K562 (cell line): ENCODE results near the gene TIGD7. TPM values are rescaled to one million over a fixed set of nuclear protein-coding genes. Genes with fewer than 3 reads are reported as not detected.

Source experiments
- ATAC-seq: fragments of 200-7000 bp; cut with Tn5 transposase; 3 replicates; pipeline ENCODE4 v1.9.1; 2020; ENCODE audit warnings: moderate library complexity
- BruUV-seq: library from RNA; stranded (reverse); fragments of 400-500 nt; replicated peaks from 2 replicates; lab custom pipeline; 2021; lab: Mats Ljungman, UMichigan
- CTCF ChIA-PET: fragments of 300-600 bp; formaldehyde crosslinking; extraction: SDS; loops from one replicate; lab custom pipeline; 2021; ENCODE audit warnings: low intra/inter-chr PET ratio; lab: Yijun Ruan, JAX
- POLR2A ChIA-PET: fragments of 300-600, 350-650 bp; sonication (Branson Sonifier 250); formaldehyde crosslinking; extraction: SDS; loops from one replicate; lab custom pipeline; 2021; ENCODE audit warnings: antibody characterized with exemption, inconsistent platforms; lab: Yijun Ruan, JAX
- DNase-seq, 4 experiments: peaks; one replicate each; pipeline versions ENCODE4 v3.0.0 to v3.0.0-alpha.2; 2011 to 2018; ENCODE audit warnings: low spot score in 3 of 4, mixed read lengths in 3 of 4; ENCODE audit errors: extremely low read depth in 1 of 4
- FAIRE-seq: peaks from 2 replicates; lab custom pipeline; 2011; peaks lifted over from hg19 to GRCh38; lab: Jason Lieb, UNC
- H2AFZ ChIP-seq: 2 replicates; pipeline ENCODE4 v1.6.0; 2011; ENCODE audit warnings: low read depth, low read length, control low read depth, inconsistent platforms
- H3K27ac ChIP-seq: fragments of 200-600 bp; 3 replicates; pipeline ENCODE4 v1.8.0; 2011; ENCODE audit warnings: low read depth, mild to moderate bottlenecking, control low read depth, inconsistent platforms, low read length, moderate library complexity, mixed read lengths; ENCODE audit errors: extremely low read depth
- H3K27me3 ChIP-seq, 2 experiments: fragments of 300-600 bp in 1 of 2; 2 replicates in 1 of 2; 3 replicates in 1 of 2; pipeline versions ENCODE4 v1.6.0 to v1.8.0; 2011; ENCODE audit warnings: inconsistent platforms in 2 of 2, low read length in 2 of 2, mild to moderate bottlenecking in 1 of 2, mixed read lengths in 1 of 2, moderate library complexity in 1 of 2; ENCODE audit not compliant: control insufficient read depth in 2 of 2, insufficient read depth in 2 of 2
- H3K36me3 ChIP-seq: fragments of 300-600 bp; 3 replicates; pipeline ENCODE4 v1.8.0; 2011; ENCODE audit warnings: mild to moderate bottlenecking, low read length, inconsistent platforms; ENCODE audit not compliant: control insufficient read depth, insufficient read depth
- H3K4me1 ChIP-seq, 2 experiments: fragments of 200-600 bp in 1 of 2; replicated peaks in 1 of 2; 2 replicates in 1 of 2; 3 replicates in 1 of 2; pipeline versions ENCODE4 v1.5.1 to v1.8.0; 2011; ENCODE audit warnings: inconsistent platforms in 2 of 2, low read length in 2 of 2, mild to moderate bottlenecking in 1 of 2, mixed read lengths in 1 of 2, moderate library complexity in 1 of 2; ENCODE audit not compliant: control insufficient read depth in 2 of 2, insufficient read depth in 2 of 2
- H3K4me2 ChIP-seq: 2 replicates; pipeline ENCODE4 v1.6.1; 2011; ENCODE audit warnings: low read length, control low read depth, inconsistent platforms, mixed read lengths; ENCODE audit not compliant: insufficient read depth
- H3K4me3 ChIP-seq: fragments of 200-600 bp; sonication (generic), shearing (Covaris generic); 2 replicates; pipeline ENCODE4 v1.5.1; 2016; ENCODE audit warnings: control low read depth, inconsistent platforms
- H3K79me2 ChIP-seq: fragments of 200-600 bp; 3 replicates; pipeline ENCODE4 v1.8.0; 2011; ENCODE audit warnings: low read length, inconsistent platforms; ENCODE audit not compliant: control insufficient read depth, insufficient read depth
- H3K9ac ChIP-seq, 2 experiments: 2 replicates each; pipeline versions ENCODE4 v1.6.0 to v1.6.1; 2011; ENCODE audit warnings: low read depth in 2 of 2, low read length in 2 of 2, control low read depth in 1 of 2, inconsistent platforms in 1 of 2, mild to moderate bottlenecking in 1 of 2, mixed read lengths in 1 of 2; ENCODE audit not compliant: insufficient read depth in 1 of 2
- H3K9me1 ChIP-seq: one replicate; pipeline ENCODE4 v1.6.0; 2011; ENCODE audit warnings: inconsistent platforms, mild to moderate bottlenecking, low read length, moderate library complexity; ENCODE audit not compliant: control insufficient read depth, insufficient read depth
- H3K9me3 ChIP-seq: replicated peaks from 2 replicates; pipeline ENCODE4 v1.5.1; 2011; ENCODE audit warnings: low read depth, low read length, inconsistent platforms; ENCODE audit not compliant: control insufficient read depth, insufficient read depth
- H4K20me1 ChIP-seq: replicated peaks from 2 replicates; pipeline ENCODE4 v1.6.1; 2011; ENCODE audit warnings: low read length, inconsistent platforms, mixed read lengths; ENCODE audit not compliant: control insufficient read depth, insufficient read depth
- ZSCAN29 ChIP-seq: fragments of 450-650 bp; IDR thresholded peaks from 2 replicates; pipeline ENCODE4 v1.6.1; 2017
- WGBS: fragments of 100-300 bp; shearing (Covaris generic); methylation state at CpG from one replicate; pipeline ENCODE4 v1.1.6; 2016; ENCODE audit warnings: low coverage, mixed read lengths; ENCODE audit not compliant: insufficient coverage; ENCODE audit errors: missing lambda C conversion rate; 5-methylcytosine and 5-hydroxymethylcytosine counted together
- in situ Hi-C: fragments of 300-500 bp; cut with MboI; formaldehyde crosslinking; loops from 4 replicates; pipeline ENCODE4 v1.15.0; 2018; ENCODE audit warnings: inconsistent platforms, mixed read lengths
- intact Hi-C: fragments of 100-400 bp; cut with micrococcal nuclease; formaldehyde crosslinking; loops from 2 replicates; pipeline ENCODE4 v1.14.2; 2022
- polyA plus RNA-seq, 8 experiments: library from polyadenylated mRNA; depleted of rRNA in 4 of 8; stranded (reverse) in 5 of 8; unstranded in 3 of 8; fragments of >200 nt; fragmentation: Nextera tagmentation in 2 of 8; fragmentation: Illumina TruSeq in 1 of 8; extraction: Ambion mirVana in 2 of 8; extraction: Trizol in 1 of 8; gene quantifications; 2 replicates each; pipeline versions ENCODE4 v1.2.1 to v1.2.3, GENCODE V29; 2011 to 2014; ENCODE audit warnings: inconsistent platforms in 1 of 8, missing spikeins in 1 of 8
- total RNA-seq, 7 experiments: library from RNA; depleted of rRNA in 6 of 7; stranded (reverse); fragments of >200 nt in 6 of 7; fragmentation: Illumina TruSeq in 2 of 7; extraction: Trizol in 2 of 7; gene quantifications; 2 replicates each; pipeline versions ENCODE4 v1.2.1 to v1.2.3, GENCODE V29; 2011 to 2021; ENCODE audit warnings: low replicate concordance in 1 of 7
- TF ChIP-seq, protein P1 (sequence below), 2 experiments: fragments of 450-650 bp; formaldehyde crosslinking in 1 of 2; IDR thresholded peaks; 2 replicates each; pipeline versions ENCODE4 v1.4.0 to v1.6.1; 2014 to 2020; ENCODE audit warnings: mild to moderate bottlenecking in 2 of 2, borderline replicate concordance in 1 of 2, low read depth in 1 of 2

Gene TIGD7
- total and polyA plus RNA-seq, 9 of the 15 experiments (the other 6 are each of a cell fraction or from before 2014, with no cell fraction given): 0.84 to 10.7 (median 6.7) TPM

DNA sequence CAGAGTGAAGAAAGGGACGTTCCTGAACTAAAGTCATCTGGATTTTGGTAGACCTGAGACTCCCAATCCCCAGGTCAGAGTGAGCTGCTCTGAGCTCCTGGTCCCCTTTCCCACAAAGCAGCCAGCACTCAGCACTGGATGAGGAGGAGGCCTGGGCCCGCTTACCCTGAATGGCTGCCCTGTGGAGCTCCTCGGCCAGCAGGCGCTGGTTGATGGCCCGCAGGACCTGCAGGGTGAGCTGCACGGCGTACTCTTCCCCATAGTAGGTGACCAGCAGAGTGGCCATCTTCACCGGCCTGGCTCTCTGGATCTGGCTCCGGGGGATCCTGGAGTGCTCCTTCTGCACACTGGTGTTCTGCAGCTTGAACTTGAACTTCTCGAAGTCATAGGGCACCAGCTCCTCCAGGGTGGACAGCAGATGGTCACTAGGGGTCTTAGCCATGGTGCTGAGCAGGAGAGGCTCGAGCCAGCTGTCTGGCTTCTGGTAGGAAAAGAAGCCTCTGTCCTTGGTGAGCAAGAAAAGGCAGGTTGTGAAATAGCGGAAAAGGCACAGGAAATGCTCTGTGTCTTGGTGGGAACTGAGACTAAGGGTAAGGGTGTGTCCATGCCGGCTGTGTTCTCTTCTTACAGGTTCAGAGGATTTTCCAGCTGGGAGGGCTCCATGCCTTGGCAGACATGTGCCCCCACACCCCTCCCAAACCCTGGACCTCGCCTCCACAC lies 48.9 kb downstream of the TIGD7 start, which contains the start of gene MEFV:
TSS of gene MEFV (minus strand) at position 488 of the 720 bp plus-strand sequence. CDS start at position 442, 46 bp downstream.
- BruUV-seq: no TSS peak
- Histone ChIP-seq H3K9me3 (no peaks in the 10 kb centered on the region), H3K27ac (no peak within 1 kb of the TSS), H3K4me2 (no peak within 1 kb of the TSS), H3K9ac (no peak within 1 kb of the TSS), H3K36me3 (no peaks in the 10 kb centered on the region), H3K27me3 (peaks cover 25 to 50% of the 10 kb centered on the region in 2 experiments), H3K79me2 (no peaks in the 10 kb centered on the region), H3K9me1 (no peaks in the 10 kb centered on the region), H4K20me1 (no peaks in the 10 kb centered on the region), H3K4me3 (no peak within 1 kb of the TSS), H2AFZ (no peak within 1 kb of the TSS), H3K4me1 (peaks cover 0 to 8% of the 10 kb centered on the region in 2 experiments; a peak in 2 of 5 replicates)
- TF ChIP-seq ZSCAN29: no peak
- TF ChIP-seq, protein P1, sequence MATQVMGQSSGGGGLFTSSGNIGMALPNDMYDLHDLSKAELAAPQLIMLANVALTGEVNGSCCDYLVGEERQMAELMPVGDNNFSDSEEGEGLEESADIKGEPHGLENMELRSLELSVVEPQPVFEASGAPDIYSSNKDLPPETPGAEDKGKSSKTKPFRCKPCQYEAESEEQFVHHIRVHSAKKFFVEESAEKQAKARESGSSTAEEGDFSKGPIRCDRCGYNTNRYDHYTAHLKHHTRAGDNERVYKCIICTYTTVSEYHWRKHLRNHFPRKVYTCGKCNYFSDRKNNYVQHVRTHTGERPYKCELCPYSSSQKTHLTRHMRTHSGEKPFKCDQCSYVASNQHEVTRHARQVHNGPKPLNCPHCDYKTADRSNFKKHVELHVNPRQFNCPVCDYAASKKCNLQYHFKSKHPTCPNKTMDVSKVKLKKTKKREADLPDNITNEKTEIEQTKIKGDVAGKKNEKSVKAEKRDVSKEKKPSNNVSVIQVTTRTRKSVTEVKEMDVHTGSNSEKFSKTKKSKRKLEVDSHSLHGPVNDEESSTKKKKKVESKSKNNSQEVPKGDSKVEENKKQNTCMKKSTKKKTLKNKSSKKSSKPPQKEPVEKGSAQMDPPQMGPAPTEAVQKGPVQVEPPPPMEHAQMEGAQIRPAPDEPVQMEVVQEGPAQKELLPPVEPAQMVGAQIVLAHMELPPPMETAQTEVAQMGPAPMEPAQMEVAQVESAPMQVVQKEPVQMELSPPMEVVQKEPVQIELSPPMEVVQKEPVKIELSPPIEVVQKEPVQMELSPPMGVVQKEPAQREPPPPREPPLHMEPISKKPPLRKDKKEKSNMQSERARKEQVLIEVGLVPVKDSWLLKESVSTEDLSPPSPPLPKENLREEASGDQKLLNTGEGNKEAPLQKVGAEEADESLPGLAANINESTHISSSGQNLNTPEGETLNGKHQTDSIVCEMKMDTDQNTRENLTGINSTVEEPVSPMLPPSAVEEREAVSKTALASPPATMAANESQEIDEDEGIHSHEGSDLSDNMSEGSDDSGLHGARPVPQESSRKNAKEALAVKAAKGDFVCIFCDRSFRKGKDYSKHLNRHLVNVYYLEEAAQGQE (IDR thresholded peaks at IDR 0.05; ENCODE audit: borderline replicate concordance): peak; percentile 58
- TF ChIP-seq, protein P1 (CRISPR knock-in tag; IDR thresholded peaks at IDR 0.05; ENCODE audit: low read depth): no peak
- ATAC-seq: no peak
- WGBS: 11% methylated on average over 14 of the region's 14 CpGs
- CTCF ChIA-PET: no interaction called here
- intact Hi-C loops: no loop called here
- POLR2A ChIA-PET: interaction anchor here (0.6 to 1.6 kb wide), 3 partner anchors 8 to 13 kb away, joined by 3 to 4 read pairs (median 3); no protein-coding TSS in a partner anchor
- DNase-seq: no peak
- no peak for FAIRE-seq
- in situ Hi-C loops: no loop called here
